NCI-H2029 treated with DMSO at 0.1 percent for 48 hours (cell line): ENCODE measurements around the gene OR2M3.
"Not testable (repeated sequence)": the region's sequence is repeated elsewhere in the genome, so short reads cannot be mapped to it uniquely, and the experiment has no call there.

Source experiments
- DNase-seq: peaks from one replicate; lab custom pipeline; 2025; lab: John Stamatoyannopoulos, UW

Gene OR2M3

GRCh38 chr1:248196965-248197364 lies at the start of gene OR2M3:
TSS of gene OR2M3 (plus strand) at chr1:248197265. CDS start at chr1:248203068, 5,803 bp downstream.
- DNase-seq, result no peak

GRCh38 chr1:248152056-248152827 lies 44.8 kb upstream of the OR2M3 start:
- no peak for DNase-seq

DNA sequence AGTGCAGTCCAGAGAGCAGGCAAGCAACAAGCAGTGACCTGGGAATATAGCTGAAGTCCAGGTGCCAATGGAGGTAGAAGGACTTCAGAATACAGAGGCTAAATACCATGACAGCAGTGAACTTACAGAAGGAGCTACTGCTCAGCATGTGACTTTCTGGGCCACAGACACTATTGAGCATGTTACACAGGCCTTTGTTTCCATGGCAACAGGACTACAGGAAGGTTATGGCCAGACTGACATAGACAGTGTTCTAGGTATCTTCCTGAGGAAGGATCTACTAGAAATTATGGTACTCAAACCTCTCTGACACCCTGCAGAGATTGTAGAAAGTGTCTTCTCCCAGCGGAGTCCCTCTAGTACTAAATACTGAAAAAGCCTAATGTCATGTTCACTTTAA lies 41.1 kb upstream of the OR2M3 start:
- no peak for DNase-seq

- no peak for DNase-seq
These were observed 38.3 kb upstream of the OR2M3 start for GRCh38 chr1:248158758-248159157.

- no peak for DNase-seq
These were observed 33.0 kb upstream of the OR2M3 start for GRCh38 chr1:248164031-248164430.

DNA sequence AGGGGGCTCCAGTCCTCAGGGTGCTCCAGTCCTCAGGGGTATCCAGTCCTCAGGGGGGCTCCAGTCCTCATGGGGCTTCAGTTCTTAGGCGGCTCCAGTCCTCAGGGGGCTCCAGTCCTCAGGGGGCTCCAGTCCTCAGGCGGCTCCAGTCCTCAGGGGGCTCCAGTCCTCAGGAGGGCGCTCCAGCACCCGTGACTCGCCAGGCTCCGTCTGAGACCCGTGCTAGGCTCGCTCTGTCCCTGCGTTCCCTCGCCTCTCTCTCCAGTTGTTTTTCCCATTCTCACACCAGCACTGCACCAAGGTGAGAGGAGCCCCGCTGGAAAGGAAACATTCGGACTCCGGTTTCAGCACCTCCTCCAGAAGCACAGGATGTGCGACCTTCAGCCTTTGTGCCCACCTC lies 31.9 kb upstream of the OR2M3 start:
- DNase-seq, result no peak

DNA sequence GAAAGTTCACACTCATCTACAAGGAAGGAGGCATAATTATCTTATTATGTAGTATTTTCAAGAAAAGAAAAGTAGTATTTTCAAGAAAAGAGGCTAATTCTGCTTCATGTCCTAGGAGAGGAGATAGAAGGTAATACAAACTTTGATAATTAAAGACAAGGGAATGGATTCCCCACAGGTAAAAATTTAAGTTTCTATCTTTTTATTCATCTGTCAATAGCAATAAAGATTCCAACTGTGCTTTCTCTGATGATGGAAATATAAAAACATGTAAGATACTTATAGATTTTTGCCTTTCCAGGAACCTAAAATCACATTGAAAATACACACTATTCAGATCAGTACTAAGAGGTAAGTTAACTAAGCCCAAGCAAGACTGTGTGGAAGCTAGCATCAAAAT lies 22.5 kb upstream of the OR2M3 start, which contains the start of gene OR2M2:
Gene OR2M2 (plus strand): TSS at position 301 of the 400 bp plus-strand sequence. CDS start 5,165 bp downstream, outside the sequence.
- no peak for DNase-seq

DNA sequence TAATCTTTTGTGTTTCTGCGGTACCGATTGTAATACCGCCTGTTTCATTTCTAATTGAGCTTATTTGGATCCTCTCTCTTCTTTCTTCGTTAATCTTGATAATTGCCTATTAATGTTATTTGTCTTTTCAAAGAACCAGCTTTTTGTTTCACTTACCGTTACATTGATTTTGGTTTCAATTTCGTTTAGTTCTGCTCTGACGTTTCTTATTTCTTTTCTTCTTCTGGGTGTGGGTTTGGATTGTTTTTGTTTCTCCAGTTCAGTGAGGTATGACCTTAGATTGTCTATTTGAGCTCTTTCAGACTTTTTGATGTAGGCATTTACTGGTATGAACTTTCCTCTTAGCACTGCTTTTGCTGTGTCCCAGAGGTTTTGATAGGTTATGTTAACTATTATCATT lies 13.1 kb upstream of the OR2M3 start:
- no peak for DNase-seq

DNA sequence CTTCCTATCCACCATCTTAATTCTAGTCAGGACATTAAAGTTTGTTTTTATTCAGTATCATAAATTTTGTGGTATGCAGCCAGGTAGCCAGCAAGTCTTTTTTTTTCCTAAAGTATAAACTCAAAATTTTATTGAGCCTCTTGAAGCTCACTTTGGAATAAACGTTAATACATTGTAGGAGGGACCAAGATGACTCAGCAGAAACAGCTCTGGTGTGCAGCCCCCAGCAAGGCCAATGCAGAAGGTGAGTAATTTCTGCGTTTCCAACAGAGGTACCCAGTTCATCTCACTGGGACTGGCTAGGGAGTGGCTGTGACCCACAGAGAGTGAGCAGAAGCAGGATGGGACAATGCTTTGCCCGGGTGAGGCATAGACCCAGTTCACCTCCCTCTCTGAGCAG lies 9.7 kb upstream of the OR2M3 start:
- DNase-seq, result no peak

GRCh38 chr1:248189026-248189425 lies 8.0 kb upstream of the OR2M3 start:
- no peak for DNase-seq

- DNase-seq, result no peak
These were observed 2.9 kb upstream of the OR2M3 start for GRCh38 chr1:248194117-248194516.

GRCh38 chr1:248215880-248216279 lies 18.8 kb downstream of the OR2M3 start:
- no peak for DNase-seq

DNA sequence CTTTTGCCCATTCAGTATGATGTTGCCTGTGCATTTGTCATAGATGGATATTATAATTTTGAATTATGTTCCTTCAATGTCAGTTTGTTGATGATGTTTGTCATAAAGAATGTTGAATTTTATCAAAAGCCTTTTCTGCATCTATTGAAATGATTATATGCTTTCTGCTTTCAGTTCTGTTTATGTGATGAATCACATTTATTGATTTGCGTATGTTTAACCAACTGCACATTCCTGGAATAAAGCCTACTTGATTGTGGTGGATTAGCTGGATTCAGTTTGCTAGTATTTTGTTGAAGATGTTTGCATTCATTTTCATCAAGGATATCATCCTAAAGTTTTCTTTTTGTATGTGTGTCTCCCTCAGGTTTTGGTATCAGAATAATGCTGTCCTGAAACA lies 28.5 kb downstream of the OR2M3 start:
- no peak for DNase-seq

DNA sequence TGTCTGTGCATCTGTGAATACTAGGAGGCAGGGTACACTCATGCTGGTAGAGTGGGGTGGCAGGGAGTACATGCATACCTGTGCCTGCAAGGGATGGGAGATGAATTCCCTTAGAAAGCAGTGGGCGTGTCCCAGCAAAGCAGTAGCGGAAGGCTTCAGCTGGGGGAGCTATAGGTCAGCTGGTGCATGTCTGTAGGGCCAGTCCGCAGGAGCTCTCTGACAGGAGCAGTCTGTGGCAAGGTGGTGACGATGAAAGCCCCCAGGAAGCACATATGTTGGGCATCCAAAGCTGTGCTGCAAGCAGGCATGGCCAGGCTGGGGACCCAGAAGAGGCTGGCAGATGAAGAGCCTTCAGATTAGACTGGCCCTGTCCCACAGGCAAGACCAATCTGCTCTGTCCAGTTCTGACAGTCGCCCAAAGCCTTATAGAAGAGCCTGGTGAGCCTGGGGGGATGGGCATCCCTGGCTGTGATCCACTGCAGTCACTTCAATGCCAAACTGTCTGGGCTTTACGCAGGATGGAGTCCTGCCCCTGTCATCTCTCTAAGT lies 32.4 kb downstream of the OR2M3 start:
- no peak for DNase-seq

DNA sequence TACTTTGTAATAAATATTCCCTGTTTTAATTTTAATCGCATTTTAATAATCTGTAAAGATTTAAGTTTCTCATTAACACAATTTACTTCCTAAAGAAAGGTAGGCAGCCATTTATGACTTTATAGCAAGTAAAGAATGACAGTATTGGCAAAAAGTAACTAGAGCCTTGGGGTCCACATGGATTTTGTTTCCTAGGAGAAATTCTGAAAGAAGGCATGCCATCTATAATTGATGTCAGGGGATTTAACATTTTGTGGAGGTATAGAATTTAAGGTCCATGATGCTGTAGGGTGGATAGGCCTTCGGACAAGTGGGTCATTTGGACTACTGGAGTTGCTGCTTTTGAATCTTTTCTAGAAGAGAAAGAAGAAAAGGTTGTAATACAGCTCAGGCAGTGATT lies 34.1 kb downstream of the OR2M3 start, which contains the start of gene OR2M4:
Gene OR2M4 (plus strand): TSS at position 301 of the 400 bp plus-strand sequence. CDS start 7,512 bp downstream, outside the sequence.
- DNase-seq, result no peak

DNA sequence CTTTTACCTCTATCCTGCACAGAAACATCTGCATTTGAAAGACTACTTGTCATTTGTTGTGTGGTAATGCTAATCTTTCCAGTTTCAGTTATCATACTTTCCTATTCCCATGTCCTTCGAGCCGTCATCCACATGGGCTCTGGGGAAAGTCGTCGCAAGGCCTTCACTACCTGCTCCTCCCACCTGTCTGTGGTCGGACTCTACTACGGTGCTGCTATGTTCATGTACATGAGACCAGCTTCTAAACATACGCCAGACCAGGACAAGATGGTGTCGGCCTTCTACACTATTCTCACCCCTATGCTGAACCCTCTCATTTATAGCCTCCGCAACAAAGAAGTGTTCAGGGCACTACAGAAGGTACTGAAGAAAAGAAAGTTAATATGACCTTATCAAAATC lies 42.4 kb downstream of the OR2M3 start:
- DNase-seq, result no peak

- DNase-seq, result peak; percentile 36
These were observed 46.1 kb downstream of the OR2M3 start for GRCh38 chr1:248243204-248243603.

DNA sequence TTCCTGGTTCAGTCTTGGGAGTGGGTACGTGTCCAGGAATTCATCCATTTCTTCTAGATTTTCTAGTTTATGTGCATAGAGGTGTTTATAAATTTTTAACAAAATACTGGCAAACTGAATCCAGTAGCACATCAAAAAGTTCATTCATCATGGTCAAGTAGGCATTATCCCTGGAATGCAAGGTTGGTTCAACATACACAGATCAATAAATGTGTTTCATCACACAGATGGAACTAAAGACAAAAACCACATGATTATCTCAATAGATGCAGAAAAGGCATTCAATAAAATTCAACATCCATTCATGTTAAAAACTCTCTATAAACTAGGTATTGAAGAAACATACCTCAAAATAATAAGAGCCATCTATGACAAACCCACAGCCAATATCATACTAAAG lies 62.2 kb downstream of the OR2M3 start:
- not testable (repeated sequence) for DNase-seq
